B cell (primary cell): Measurements from ENCODE around the gene SLAIN2. TPM values are rescaled to one million over a fixed set of nuclear protein-coding genes. Genes with fewer than 3 reads are reported as not detected.

Experiments
- ATAC-seq: fragments of 200-7000 bp; cut with Tn5 transposase; one replicate; pipeline ENCODE4 v1.10.0; 2021; ENCODE audit warnings: low read depth, mild to moderate bottlenecking, moderate number of reproducible peaks, moderate library complexity
- CTCF ChIA-PET: fragments of 350-600 bp; sonication (Branson Sonifier 250); formaldehyde crosslinking; loops from one replicate; lab custom pipeline; 2021; ENCODE audit warnings: antibody characterized with exemption, inconsistent platforms; lab: Charles Lee
- POLR2A ChIA-PET: fragments of 350-600 bp; sonication (Branson Sonifier 250); formaldehyde crosslinking; loops from one replicate; lab custom pipeline; 2021; ENCODE audit warnings: antibody characterized with exemption; lab: Charles Lee
- DNase-seq: peaks from one replicate; pipeline ENCODE4 v3.0.0; 2013
- H2AFZ ChIP-seq: 2 replicates; pipeline ENCODE4 v1.6.1; 2012; ENCODE audit warnings: mild to moderate bottlenecking, low read depth, low read length; ENCODE audit not compliant: insufficient read depth, poor library complexity, severe bottlenecking
- H3K27ac ChIP-seq, 2 donors: 1 replicate in 1 of 2; 2 replicates in 1 of 2; pipeline ENCODE4 v1.5.1; 2012 to 2013; ENCODE audit warnings: low read length in 2 of 2, mild to moderate bottlenecking in 2 of 2, moderate library complexity in 1 of 2
- H3K27me3 ChIP-seq, 4 experiments: fragments of 200-600 bp in 1 of 4; sonication (generic) in 1 of 4; replicated peaks in 1 of 4; 1 replicate in 2 of 4; 2 replicates in 2 of 4; pipeline versions ENCODE4 v1.6.1 to v1.7.0; 2013 to 2016; ENCODE audit warnings: low read length in 3 of 4, mild to moderate bottlenecking in 2 of 4, mixed read lengths in 1 of 4, moderate library complexity in 1 of 4; ENCODE audit not compliant: insufficient read depth in 4 of 4, control insufficient read depth in 3 of 4; ENCODE audit errors: control extremely low read depth in 1 of 4
- H3K36me3 ChIP-seq, 2 experiments: replicated peaks in 1 of 2; 1 replicate in 1 of 2; 2 replicates in 1 of 2; pipeline versions ENCODE4 v1.6.1 to v1.7.1; 2013; ENCODE audit warnings: low read length in 1 of 2; ENCODE audit not compliant: insufficient read depth in 2 of 2, control insufficient read depth in 1 of 2; ENCODE audit errors: control extremely low read depth in 1 of 2, extremely low read depth in 1 of 2
- H3K4me1 ChIP-seq, 2 donors: fragments of 200-600 bp in 1 of 2; sonication (generic) in 1 of 2; 1 replicate in 1 of 2; 2 replicates in 1 of 2; pipeline versions ENCODE4 v1.5.1 to v1.6.1; 2013 to 2017; ENCODE audit warnings: low read length in 2 of 2; ENCODE audit not compliant: control insufficient read depth in 2 of 2, insufficient read depth in 2 of 2
- H3K4me2 ChIP-seq: replicated peaks from 2 replicates; pipeline ENCODE3; 2012; ENCODE audit warnings: mild to moderate bottlenecking, low read depth, low read length; ENCODE audit not compliant: poor library complexity, severe bottlenecking
- H3K4me3 ChIP-seq, 5 experiments: fragments of 200-600 bp in 1 of 5; sonication (generic) in 1 of 5; 1 replicate in 3 of 5; 2 replicates in 2 of 5; pipeline versions ENCODE4 v1.5.1 to v1.7.0; 2011 to 2016; ENCODE audit warnings: low read length in 4 of 5, mild to moderate bottlenecking in 4 of 5, low read depth in 2 of 5, control low read depth in 1 of 5, moderate library complexity in 1 of 5; ENCODE audit not compliant: insufficient read depth in 1 of 5; ENCODE audit errors: control extremely low read depth in 1 of 5, extremely low read depth in 1 of 5
- H3K79me2 ChIP-seq: fragments of 200-600 bp; sonication (generic); one replicate; pipeline ENCODE4 v1.6.0; 2016; ENCODE audit warnings: low read length; ENCODE audit not compliant: control insufficient read depth, insufficient read depth
- H3K9ac ChIP-seq: fragments of 200-600 bp; sonication (generic); 2 replicates; pipeline ENCODE4 v1.6.1; 2017; ENCODE audit warnings: mild to moderate bottlenecking, low read length, moderate library complexity
- H3K9me3 ChIP-seq, 3 donors: one replicate each; pipeline versions ENCODE4 v1.6.1 to v1.7.1; 2013; ENCODE audit warnings: low read length in 2 of 3; ENCODE audit not compliant: control insufficient read depth in 2 of 3, insufficient read depth in 1 of 3; ENCODE audit errors: control extremely low read depth in 1 of 3
- H4K20me1 ChIP-seq: 2 replicates; pipeline ENCODE4 v1.6.0; 2012; ENCODE audit warnings: mild to moderate bottlenecking, low read length; ENCODE audit not compliant: insufficient read depth, control insufficient read depth, poor library complexity, severe bottlenecking
- H3K27ac Mint-ChIP-seq: one replicate; pipeline ENCODE4 v1.8.0; 2021; ENCODE audit warnings: mixed read lengths
- H3K27me3 Mint-ChIP-seq: one replicate; pipeline ENCODE4 v1.8.0; 2021; ENCODE audit warnings: mixed read lengths
- H3K4me1 Mint-ChIP-seq: one replicate; pipeline ENCODE4 v1.8.0; 2021; ENCODE audit warnings: mixed read lengths
- H3K4me3 Mint-ChIP-seq: one replicate; pipeline ENCODE4 v1.8.0; 2021; ENCODE audit warnings: mixed read lengths
- H3K9me3 Mint-ChIP-seq: one replicate; pipeline ENCODE4 v1.8.0; 2022; ENCODE audit warnings: mixed read lengths; ENCODE audit not compliant: insufficient read depth
- CTCF ChIP-seq: fragments of 200-600 bp; IDR thresholded peaks from one replicate; pipeline ENCODE4 v1.8.0; 2022; ENCODE audit warnings: antibody characterized with exemption, mild to moderate bottlenecking
- EZH2 ChIP-seq: IDR thresholded peaks from 2 replicates; pipeline ENCODE4 v1.6.1; 2012; ENCODE audit warnings: borderline replicate concordance, low read depth, mild to moderate bottlenecking, moderate library complexity, low read length; ENCODE audit not compliant: insufficient read depth, poor library complexity, severe bottlenecking
- WGBS: methylation state at CpG from one replicate; pipeline ENCODE4 v1.1.5; 2013; ENCODE audit warnings: missing lambda C conversion rate; ENCODE audit not compliant: insufficient coverage; 5-methylcytosine and 5-hydroxymethylcytosine counted together
- intact Hi-C: fragments of 100-400 bp; cut with micrococcal nuclease; formaldehyde crosslinking; loops from one replicate; pipeline ENCODE4 v1.10.0; 2022
- polyA plus RNA-seq: library from polyadenylated mRNA; depleted of rRNA; stranded (reverse); fragments of >200 nt; gene quantifications from 2 replicates; pipeline ENCODE4 v1.2.3, GENCODE V29; 2012
- total RNA-seq, 2 donors: library from RNA; stranded (reverse); fragments of 120-200 nt in 1 of 2; gene quantifications; 1 replicate in 1 of 2; 2 replicates in 1 of 2; pipeline versions ENCODE4 v1.2.3 to v1.2.4, GENCODE V29; 2013 to 2022

The SLAIN2 gene
- total and polyA plus RNA-seq, 2 donors (not counting 1 experiment from before 2014, with no cell fraction given) = 19.7 to 69.1 TPM

GRCh38 chr4:48337731-48338130 lies 3.6 kb upstream of the SLAIN2 start:
- Mint-ChIP-seq H3K27ac (no peak overlapping the region), H3K27me3 (no peaks in the 10 kb centered on the region), H3K9me3 (no peaks in the 10 kb centered on the region), H3K4me1 (peaks cover 16% of the 10 kb centered on the region), H3K4me3 (no peak overlapping the region)
- CTCF ChIA-PET = no interaction called here
- Histone ChIP-seq H2AFZ (no peak overlapping the region), H3K4me2 (no peak overlapping the region), H3K27ac (no peak overlapping the region), H3K27me3 (no peaks in the 10 kb centered on the region), H3K4me3 (no peak overlapping the region), H3K79me2 (peaks cover 12% of the 10 kb centered on the region), H3K9me3 (no peaks in the 10 kb centered on the region), H3K9ac (no peak overlapping the region), H3K4me1 (peaks cover 11 to 12% of the 10 kb centered on the region in 2 donors), H3K36me3 (no peaks in the 10 kb centered on the region), H4K20me1 (peaks cover 9% of the 10 kb centered on the region)
- DNase-seq (no peak), ATAC-seq (no peak)
- POLR2A ChIA-PET = no interaction called here
- intact Hi-C loops = no loop called here
- TF ChIP-seq EZH2 = no peak
- TF ChIP-seq CTCF = no peak

- H3K4me3 Mint-ChIP-seq = no peak overlapping the region
- Histone ChIP-seq H3K9me3 (no peaks in the 10 kb centered on the region), H3K4me3 (no peak overlapping the region), H3K36me3 (no peaks in the 10 kb centered on the region), H3K9ac (no peak overlapping the region), H3K79me2 (peaks cover 31% of the 10 kb centered on the region), H3K4me1 (peaks cover 23 to 28% of the 10 kb centered on the region in 2 donors), H3K4me2 (no peak overlapping the region), H3K27me3 (no peaks in the 10 kb centered on the region), H4K20me1 (peaks cover 22% of the 10 kb centered on the region), H2AFZ (no peak overlapping the region), H3K27ac (no peak overlapping the region)
- CTCF ChIA-PET = no interaction called here
- no peak overlapping the region for H3K27ac Mint-ChIP-seq
- intact Hi-C loops = loop anchor here (2.0 to 5.0 kb wide), 2 partner anchors 292 to 877 kb away; partner anchors contain the start of gene COMMD8
- TF ChIP-seq CTCF = no peak
- TF ChIP-seq EZH2 = no peak
- no CpG with 5 or more reads among the region's 7 CpGs for WGBS
- no peaks in the 10 kb centered on the region for H3K27me3 Mint-ChIP-seq
- no peak for DNase-seq
- POLR2A ChIA-PET = no interaction called here
- H3K4me1 Mint-ChIP-seq = peaks cover 33% of the 10 kb centered on the region
- no peaks in the 10 kb centered on the region for H3K9me3 Mint-ChIP-seq
- ATAC-seq = no peak
These were observed 1.7 kb upstream of the SLAIN2 start for GRCh38 chr4:48339642-48340041.
